K562 (cell line): ENCODE data around the gene ATP6V1F. TPM values are rescaled to one million over a fixed set of nuclear protein-coding genes. Genes with fewer than 3 reads are reported as not detected.

Source experiments
- ELF2 ChIP-seq: fragments of 250-450 bp; sonication (Bioruptor Pico); IDR thresholded peaks from 2 replicates; pipeline ENCODE4 v1.5.0; 2021; ENCODE audit warnings: mild to moderate bottlenecking
- HDAC1 ChIP-seq, 2 experiments: fragments of 450-650 bp; IDR thresholded peaks; 2 replicates each; pipeline ENCODE4 v1.6.1; 2016 to 2017; ENCODE audit warnings: inconsistent platforms in 1 of 2, mild to moderate bottlenecking in 1 of 2, moderate library complexity in 1 of 2
- JUND ChIP-seq, 2 experiments: IDR thresholded peaks; 2 replicates in 1 of 2; 3 replicates in 1 of 2; pipeline ENCODE4 v1.6.1; 2011; ENCODE audit warnings: borderline replicate concordance in 2 of 2, low read depth in 2 of 2, low read length in 2 of 2, improper control_type of control experiment in 1 of 2, missing biosample characterization in 1 of 2, missing genetic modification characterization in 1 of 2, missing genetic modification reagents in 1 of 2
- MYBL2 ChIP-seq, 2 experiments: fragments of 450-650 bp in 1 of 2; sonication (generic) in 1 of 2; formaldehyde crosslinking in 1 of 2; IDR thresholded peaks; 2 replicates each; pipeline versions ENCODE4 v1.6.1 to v1.8.1; 2017 to 2022; ENCODE audit warnings: borderline replicate concordance in 1 of 2, inconsistent platforms in 1 of 2, low read depth in 1 of 2, mild to moderate bottlenecking in 1 of 2, missing genetic modification reagents in 1 of 2, moderate library complexity in 1 of 2
- POLR2A ChIP-seq: fragments of 450-650 bp; conservative IDR thresholded peaks from 2 replicates; pipeline ENCODE4 v1.6.1; 2016
- POLR2AphosphoS2 ChIP-seq: IDR thresholded peaks from 2 replicates; pipeline ENCODE4 v1.6.1; 2012; ENCODE audit warnings: low read length, improper control_type of control experiment
- RB1 ChIP-seq: fragments of 450-650 bp; IDR thresholded peaks from 2 replicates; pipeline ENCODE4 v1.6.1; 2017; ENCODE audit warnings: low read depth, mild to moderate bottlenecking
- SREBF2 ChIP-seq: sonication (generic); formaldehyde crosslinking; IDR thresholded peaks from 2 replicates; pipeline ENCODE4 v1.4.0; 2020; ENCODE audit warnings: mild to moderate bottlenecking, missing genetic modification reagents
- SRSF1 ChIP-seq: fragments of 200-400 bp; formaldehyde crosslinking; IDR thresholded peaks from 2 replicates; pipeline ENCODE4 v1.6.1; 2017; ENCODE audit warnings: mild to moderate bottlenecking, low read depth, low read length, moderate library complexity
- ZNF316 ChIP-seq: fragments of 450-650 bp; IDR thresholded peaks from 2 replicates; pipeline ENCODE4 v1.6.1; 2016
- ZNF644 ChIP-seq: fragments of 200-800 bp; sonication (Bioruptor generic); IDR thresholded peaks from 2 replicates; pipeline ENCODE4 v1.6.1; 2016; ENCODE audit warnings: low read depth, missing genetic modification characterization, missing compliant biosample characterization
- polyA plus RNA-seq, 8 experiments: library from polyadenylated mRNA; depleted of rRNA in 4 of 8; stranded (reverse) in 5 of 8; unstranded in 3 of 8; fragments of >200 nt; fragmentation: Nextera tagmentation in 2 of 8; fragmentation: Illumina TruSeq in 1 of 8; extraction: Ambion mirVana in 2 of 8; extraction: Trizol in 1 of 8; gene quantifications; 2 replicates each; pipeline versions ENCODE4 v1.2.1 to v1.2.3, GENCODE V29; 2011 to 2014; ENCODE audit warnings: inconsistent platforms in 1 of 8, missing spikeins in 1 of 8
- total RNA-seq, 7 experiments: library from RNA; depleted of rRNA in 6 of 7; stranded (reverse); fragments of >200 nt in 6 of 7; fragmentation: Illumina TruSeq in 2 of 7; extraction: Trizol in 2 of 7; gene quantifications; 2 replicates each; pipeline versions ENCODE4 v1.2.1 to v1.2.3, GENCODE V29; 2011 to 2021; ENCODE audit warnings: low replicate concordance in 1 of 7
- TF ChIP-seq, protein P1 (sequence below), 2 experiments: fragments of 450-650 bp in 1 of 2; IDR thresholded peaks; 2 replicates each; pipeline ENCODE4 v1.6.1; 2011 to 2017; ENCODE audit warnings: low read depth in 2 of 2, antibody characterized with exemption in 1 of 2, borderline replicate concordance in 1 of 2, low read length in 1 of 2, mild to moderate bottlenecking in 1 of 2, mixed read lengths in 1 of 2; ENCODE audit not compliant: control insufficient read depth in 1 of 2
- TF ChIP-seq, protein P2 (sequence below): fragments of 450-650 bp; formaldehyde crosslinking; IDR thresholded peaks from 2 replicates; pipeline ENCODE4 v1.4.0; 2020; ENCODE audit warnings: mild to moderate bottlenecking, moderate library complexity
- TF ChIP-seq, protein P3 (sequence below): sonication (generic); formaldehyde crosslinking; IDR thresholded peaks from 2 replicates; pipeline ENCODE4 v1.8.1; 2023; ENCODE audit warnings: mild to moderate bottlenecking, missing genetic modification reagents, moderate library complexity
- TF ChIP-seq, protein P4 (sequence below): fragments of 200-800 bp; sonication (Bioruptor generic); IDR thresholded peaks from 2 replicates; pipeline ENCODE4 v1.6.1; 2017; ENCODE audit warnings: missing genetic modification characterization, missing compliant biosample characterization
- TF ChIP-seq, protein P5 (sequence below): fragments of 250-450 bp; sonication (Bioruptor Pico); IDR thresholded peaks from 2 replicates; pipeline ENCODE4 v1.5.0; 2021; ENCODE audit warnings: mild to moderate bottlenecking, borderline replicate concordance

ATP6V1F gene
- total and polyA plus RNA-seq, 9 of the 15 experiments (the other 6 are each of a cell fraction or from before 2014, with no cell fraction given) = 206 to 1,123 (median 542) TPM

DNA sequence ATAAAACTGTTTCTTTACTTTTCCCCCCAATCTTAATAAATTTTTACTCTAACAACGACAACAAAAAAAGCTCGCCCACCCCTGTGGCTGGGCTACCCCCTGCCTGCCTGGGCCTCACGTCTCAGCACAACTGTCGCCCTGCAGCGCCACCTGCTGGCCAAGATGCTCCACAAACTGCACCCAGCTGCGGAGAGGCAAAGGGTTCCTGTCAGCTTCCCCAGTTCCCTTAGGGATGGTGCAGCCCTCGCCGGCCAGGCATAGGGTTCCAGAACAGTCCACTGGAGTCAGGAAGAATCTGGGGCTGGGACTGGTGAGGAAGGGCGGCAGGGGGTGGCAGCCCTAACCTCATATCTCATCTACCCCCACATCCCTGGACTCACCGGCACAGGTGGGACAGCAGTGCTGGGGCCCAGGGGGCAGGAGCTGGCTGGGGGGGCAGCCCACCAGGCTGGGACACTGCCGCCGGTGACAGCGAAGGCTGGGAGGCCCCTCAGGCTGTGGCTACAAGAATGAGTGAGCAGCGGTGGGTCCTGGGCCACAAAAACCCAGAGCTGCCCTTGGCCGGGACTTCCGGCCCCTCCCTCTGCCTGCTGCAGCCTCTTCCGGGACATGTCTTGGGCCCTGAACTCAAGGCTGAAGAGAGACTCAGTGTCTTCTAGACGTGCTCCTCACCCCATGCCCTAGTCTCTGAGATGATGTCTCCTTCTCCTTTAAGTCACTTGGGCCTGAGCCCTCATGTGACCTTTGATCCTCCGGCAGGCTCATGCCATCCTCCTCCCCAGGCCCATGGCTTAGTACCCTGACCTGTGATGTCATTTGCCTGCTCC is 21.2 kb downstream of the ATP6V1F start (continued):
- TF ChIP-seq, protein P1, sequence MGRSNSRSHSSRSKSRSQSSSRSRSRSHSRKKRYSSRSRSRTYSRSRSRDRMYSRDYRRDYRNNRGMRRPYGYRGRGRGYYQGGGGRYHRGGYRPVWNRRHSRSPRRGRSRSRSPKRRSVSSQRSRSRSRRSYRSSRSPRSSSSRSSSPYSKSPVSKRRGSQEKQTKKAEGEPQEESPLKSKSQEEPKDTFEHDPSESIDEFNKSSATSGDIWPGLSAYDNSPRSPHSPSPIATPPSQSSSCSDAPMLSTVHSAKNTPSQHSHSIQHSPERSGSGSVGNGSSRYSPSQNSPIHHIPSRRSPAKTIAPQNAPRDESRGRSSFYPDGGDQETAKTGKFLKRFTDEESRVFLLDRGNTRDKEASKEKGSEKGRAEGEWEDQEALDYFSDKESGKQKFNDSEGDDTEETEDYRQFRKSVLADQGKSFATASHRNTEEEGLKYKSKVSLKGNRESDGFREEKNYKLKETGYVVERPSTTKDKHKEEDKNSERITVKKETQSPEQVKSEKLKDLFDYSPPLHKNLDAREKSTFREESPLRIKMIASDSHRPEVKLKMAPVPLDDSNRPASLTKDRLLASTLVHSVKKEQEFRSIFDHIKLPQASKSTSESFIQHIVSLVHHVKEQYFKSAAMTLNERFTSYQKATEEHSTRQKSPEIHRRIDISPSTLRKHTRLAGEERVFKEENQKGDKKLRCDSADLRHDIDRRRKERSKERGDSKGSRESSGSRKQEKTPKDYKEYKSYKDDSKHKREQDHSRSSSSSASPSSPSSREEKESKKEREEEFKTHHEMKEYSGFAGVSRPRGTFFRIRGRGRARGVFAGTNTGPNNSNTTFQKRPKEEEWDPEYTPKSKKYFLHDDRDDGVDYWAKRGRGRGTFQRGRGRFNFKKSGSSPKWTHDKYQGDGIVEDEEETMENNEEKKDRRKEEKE (IDR thresholded peaks at IDR 0.05; ENCODE audit: borderline replicate concordance in 1 of 2, control insufficient read depth in 1 of 2, low read depth in 2 of 2, low read length in 1 of 2) = no peak
- TF ChIP-seq, protein P2, sequence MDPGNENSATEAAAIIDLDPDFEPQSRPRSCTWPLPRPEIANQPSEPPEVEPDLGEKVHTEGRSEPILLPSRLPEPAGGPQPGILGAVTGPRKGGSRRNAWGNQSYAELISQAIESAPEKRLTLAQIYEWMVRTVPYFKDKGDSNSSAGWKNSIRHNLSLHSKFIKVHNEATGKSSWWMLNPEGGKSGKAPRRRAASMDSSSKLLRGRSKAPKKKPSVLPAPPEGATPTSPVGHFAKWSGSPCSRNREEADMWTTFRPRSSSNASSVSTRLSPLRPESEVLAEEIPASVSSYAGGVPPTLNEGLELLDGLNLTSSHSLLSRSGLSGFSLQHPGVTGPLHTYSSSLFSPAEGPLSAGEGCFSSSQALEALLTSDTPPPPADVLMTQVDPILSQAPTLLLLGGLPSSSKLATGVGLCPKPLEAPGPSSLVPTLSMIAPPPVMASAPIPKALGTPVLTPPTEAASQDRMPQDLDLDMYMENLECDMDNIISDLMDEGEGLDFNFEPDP (CRISPR knock-in tag) = no peak
- TF ChIP-seq SRSF1 (no peak), POLR2A (no peak), HDAC1 (IDR thresholded peaks at IDR 0.05) (no peak), RB1 (peak; percentile 81; the same call in 1 of the 2 replicates), ELF2 (no peak), POLR2AphosphoS2 (no peak), JUND (IDR thresholded peaks at IDR 0.05; ENCODE audit: borderline replicate concordance, low read depth, low read length) (peak; percentile 40), JUND (tag; IDR thresholded peaks at IDR 0.05; ENCODE audit: borderline replicate concordance, low read depth, low read length) (no peak; the same call in 2 of the 3 replicates), ZNF316 (no peak), SREBF2 (CRISPR knock-in tag) (no peak), MYBL2 (IDR thresholded peaks at IDR 0.05; ENCODE audit: low read depth) (no peak), MYBL2 (CRISPR knock-in tag; IDR thresholded peaks at IDR 0.05; ENCODE audit: borderline replicate concordance) (no peak), ZNF644 (tag) (no peak)
- TF ChIP-seq, protein P3, sequence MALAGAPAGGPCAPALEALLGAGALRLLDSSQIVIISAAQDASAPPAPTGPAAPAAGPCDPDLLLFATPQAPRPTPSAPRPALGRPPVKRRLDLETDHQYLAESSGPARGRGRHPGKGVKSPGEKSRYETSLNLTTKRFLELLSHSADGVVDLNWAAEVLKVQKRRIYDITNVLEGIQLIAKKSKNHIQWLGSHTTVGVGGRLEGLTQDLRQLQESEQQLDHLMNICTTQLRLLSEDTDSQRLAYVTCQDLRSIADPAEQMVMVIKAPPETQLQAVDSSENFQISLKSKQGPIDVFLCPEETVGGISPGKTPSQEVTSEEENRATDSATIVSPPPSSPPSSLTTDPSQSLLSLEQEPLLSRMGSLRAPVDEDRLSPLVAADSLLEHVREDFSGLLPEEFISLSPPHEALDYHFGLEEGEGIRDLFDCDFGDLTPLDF (CRISPR knock-in tag) = no peak
- TF ChIP-seq, protein P4, sequence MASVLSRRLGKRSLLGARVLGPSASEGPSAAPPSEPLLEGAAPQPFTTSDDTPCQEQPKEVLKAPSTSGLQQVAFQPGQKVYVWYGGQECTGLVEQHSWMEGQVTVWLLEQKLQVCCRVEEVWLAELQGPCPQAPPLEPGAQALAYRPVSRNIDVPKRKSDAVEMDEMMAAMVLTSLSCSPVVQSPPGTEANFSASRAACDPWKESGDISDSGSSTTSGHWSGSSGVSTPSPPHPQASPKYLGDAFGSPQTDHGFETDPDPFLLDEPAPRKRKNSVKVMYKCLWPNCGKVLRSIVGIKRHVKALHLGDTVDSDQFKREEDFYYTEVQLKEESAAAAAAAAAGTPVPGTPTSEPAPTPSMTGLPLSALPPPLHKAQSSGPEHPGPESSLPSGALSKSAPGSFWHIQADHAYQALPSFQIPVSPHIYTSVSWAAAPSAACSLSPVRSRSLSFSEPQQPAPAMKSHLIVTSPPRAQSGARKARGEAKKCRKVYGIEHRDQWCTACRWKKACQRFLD (CRISPR knock-in tag) = no peak
- TF ChIP-seq, protein P5, sequence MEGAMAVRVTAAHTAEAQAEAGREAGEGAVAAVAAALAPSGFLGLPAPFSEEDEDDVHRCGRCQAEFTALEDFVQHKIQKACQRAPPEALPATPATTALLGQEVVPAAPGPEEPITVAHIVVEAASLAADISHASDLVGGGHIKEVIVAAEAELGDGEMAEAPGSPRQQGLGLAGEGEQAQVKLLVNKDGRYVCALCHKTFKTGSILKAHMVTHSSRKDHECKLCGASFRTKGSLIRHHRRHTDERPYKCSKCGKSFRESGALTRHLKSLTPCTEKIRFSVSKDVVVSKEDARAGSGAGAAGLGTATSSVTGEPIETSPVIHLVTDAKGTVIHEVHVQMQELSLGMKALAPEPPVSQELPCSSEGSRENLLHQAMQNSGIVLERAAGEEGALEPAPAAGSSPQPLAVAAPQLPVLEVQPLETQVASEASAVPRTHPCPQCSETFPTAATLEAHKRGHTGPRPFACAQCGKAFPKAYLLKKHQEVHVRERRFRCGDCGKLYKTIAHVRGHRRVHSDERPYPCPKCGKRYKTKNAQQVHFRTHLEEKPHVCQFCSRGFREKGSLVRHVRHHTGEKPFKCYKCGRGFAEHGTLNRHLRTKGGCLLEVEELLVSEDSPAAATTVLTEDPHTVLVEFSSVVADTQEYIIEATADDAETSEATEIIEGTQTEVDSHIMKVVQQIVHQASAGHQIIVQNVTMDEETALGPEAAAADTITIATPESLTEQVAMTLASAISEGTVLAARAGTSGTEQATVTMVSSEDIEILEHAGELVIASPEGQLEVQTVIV (CRISPR knock-in tag) = no peak
